GM04504 (cell line): ENCODE data around the gene RNASEL.
A peak's percentile ranks its signal among the peaks of the same experiment; 100 is the strongest.
"Not testable (repeated sequence)": the region's sequence is repeated elsewhere in the genome, so short reads cannot be mapped to it uniquely, and the experiment has no call there.

Experiments used
- DNase-seq: peaks from one replicate; pipeline ENCODE4 v3.0.0-alpha.2; 2012; ENCODE audit warnings: low read depth

RNASEL gene

GRCh38 chr1:182588500-182589396, at the start of gene RNASEL:
TSS of gene RNASEL (minus strand) at chr1:182589256. CDS start at chr1:182586806, 2,450 bp downstream.
- DNase-seq = peak; percentile 56

GRCh38 chr1:182637769-182638168, 48.7 kb upstream of the RNASEL start:
- no peak for DNase-seq

GRCh38 chr1:182635871-182636270, 46.8 kb upstream of the RNASEL start:
- no peak for DNase-seq

- no peak for DNase-seq
Observed at GRCh38 chr1:182634306-182635072, 45.4 kb upstream of the RNASEL start.

- no peak for DNase-seq
Observed at GRCh38 chr1:182633657-182634281, 44.7 kb upstream of the RNASEL start.

- no peak for DNase-seq
Observed at GRCh38 chr1:182633031-182633430, 44.0 kb upstream of the RNASEL start.

GRCh38 chr1:182632441-182632857, 43.4 kb upstream of the RNASEL start:
- DNase-seq = not testable (repeated sequence)

- no peak for DNase-seq
Observed at GRCh38 chr1:182631954-182632353, 42.9 kb upstream of the RNASEL start.

GRCh38 chr1:182631053-182631677, 42.1 kb upstream of the RNASEL start:
- no peak for DNase-seq

- DNase-seq = no peak
Observed at GRCh38 chr1:182630586-182630985, 41.5 kb upstream of the RNASEL start.

GRCh38 chr1:182629499-182630096, 40.5 kb upstream of the RNASEL start:
- DNase-seq = no peak

- no peak for DNase-seq
Observed at GRCh38 chr1:182629080-182629479, 40.0 kb upstream of the RNASEL start.

- no peak for DNase-seq
Observed at GRCh38 chr1:182628657-182629056, 39.6 kb upstream of the RNASEL start.

- DNase-seq = no peak
Observed at GRCh38 chr1:182627622-182628021, 38.6 kb upstream of the RNASEL start.

GRCh38 chr1:182626527-182626926, 37.5 kb upstream of the RNASEL start:
- DNase-seq = no peak

- no peak for DNase-seq
Observed at GRCh38 chr1:182625719-182626504, 36.9 kb upstream of the RNASEL start.

GRCh38 chr1:182625024-182625423, 36.0 kb upstream of the RNASEL start:
- DNase-seq = no peak

GRCh38 chr1:182624577-182624976, 35.5 kb upstream of the RNASEL start:
- DNase-seq = no peak

- DNase-seq = no peak
Observed at GRCh38 chr1:182622901-182623528, 34.0 kb upstream of the RNASEL start.

GRCh38 chr1:182621906-182622305, 32.9 kb upstream of the RNASEL start:
- DNase-seq = no peak
